Stimulated activated CD4-positive, alpha-beta T cell treated with anti-CD3 and anti-CD28 coated beads, Interleukin-2, amount 100 ng/mL, for 48 hours (primary cell): ENCODE measurements around the gene LIMK1.

ENCODE experiments used
- DNase-seq, 2 donors: peaks; one replicate each; pipeline ENCODE4 v3.0.0-alpha.2; 2020

Gene LIMK1

GRCh38 chr7:74056096-74056915 is 27.3 kb upstream of the LIMK1 start:
- DNase-seq, result no peak

GRCh38 chr7:74057216-74057925 is 26.2 kb upstream of the LIMK1 start:
- no peak for DNase-seq

GRCh38 chr7:74057987-74058386 is 25.6 kb upstream of the LIMK1 start:
- no peak for DNase-seq

GRCh38 chr7:74058486-74058885 is 25.1 kb upstream of the LIMK1 start:
- no peak for DNase-seq

GRCh38 chr7:74059037-74059436 is 24.6 kb upstream of the LIMK1 start:
- DNase-seq, result no peak

- no peak for DNase-seq
These were observed 23.7 kb upstream of the LIMK1 start for GRCh38 chr7:74059681-74060588.

- peak; percentile 20 to 26 for DNase-seq
These were observed 21.6 kb upstream of the LIMK1 start for GRCh38 chr7:74061840-74062539.

- no peak for DNase-seq
These were observed 20.4 kb upstream of the LIMK1 start for GRCh38 chr7:74063223-74063641.

GRCh38 chr7:74063646-74064045 is 20.0 kb upstream of the LIMK1 start:
- no peak for DNase-seq

GRCh38 chr7:74064696-74065095 is 18.9 kb upstream of the LIMK1 start:
- DNase-seq, result no peak

- DNase-seq, result no peak
These were observed 17.0 kb upstream of the LIMK1 start for GRCh38 chr7:74066626-74067025.

- DNase-seq, result no peak
These were observed 15.1 kb upstream of the LIMK1 start for GRCh38 chr7:74068378-74069085.

GRCh38 chr7:74069086-74069541 is 14.5 kb upstream of the LIMK1 start:
- DNase-seq, result no peak

- no peak for DNase-seq
These were observed 13.6 kb upstream of the LIMK1 start for GRCh38 chr7:74069790-74070618.

GRCh38 chr7:74070619-74070921 is 13.0 kb upstream of the LIMK1 start:
- no peak for DNase-seq

- DNase-seq, result no peak
These were observed 12.5 kb upstream of the LIMK1 start for GRCh38 chr7:74071121-74071520.

- DNase-seq, result no peak
These were observed 8.8 kb upstream of the LIMK1 start for GRCh38 chr7:74074770-74075169.

- DNase-seq, result no peak
These were observed 5.1 kb upstream of the LIMK1 start for GRCh38 chr7:74078461-74078860.

- no peak for DNase-seq
These were observed 861 bp upstream of the LIMK1 start for GRCh38 chr7:74082770-74083116.

GRCh38 chr7:74083928-74084721 is 521 bp downstream of the LIMK1 start:
- peak in 1 of 2 donors; percentile 18 for DNase-seq
